AG09309 (cell line): ENCODE data around the gene ANXA3.
A peak's percentile ranks its signal among the peaks of the same experiment; 100 is the strongest.

Source experiments
- DNase-seq: peaks from one replicate; pipeline ENCODE4 v3.0.0-alpha.2; 2010; ENCODE audit warnings: low read depth
- H3K4me3 ChIP-seq: 2 replicates; pipeline ENCODE4 v1.5.1; 2011; ENCODE audit warnings: mild to moderate bottlenecking, low read depth, low read length, moderate library complexity; ENCODE audit not compliant: control insufficient read depth
- CTCF ChIP-seq: IDR thresholded peaks from 2 replicates; pipeline ENCODE4 v1.5.1; 2011; ENCODE audit warnings: mild to moderate bottlenecking, low read depth, low read length, inconsistent platforms; ENCODE audit not compliant: insufficient read depth, control insufficient read depth; ENCODE audit errors: missing control alignments

ANXA3 gene

GRCh38 chr4:78517050-78517652 lies 34.4 kb upstream of the ANXA3 start:
- TF ChIP-seq CTCF = peak; percentile 61
- DNase-seq = no peak
- H3K4me3 ChIP-seq = no peak overlapping the region

GRCh38 chr4:78518561-78518960 lies 33.0 kb upstream of the ANXA3 start:
- TF ChIP-seq CTCF = no peak
- no peak for DNase-seq
- H3K4me3 ChIP-seq = no peak overlapping the region

GRCh38 chr4:78519962-78520361 lies 31.6 kb upstream of the ANXA3 start:
- H3K4me3 ChIP-seq = no peak overlapping the region
- no peak for DNase-seq
- TF ChIP-seq CTCF = no peak

- no peak for DNase-seq
- H3K4me3 ChIP-seq = no peak overlapping the region
- TF ChIP-seq CTCF = no peak
Measured at GRCh38 chr4:78520808-78521226, 30.8 kb upstream of the ANXA3 start.

- DNase-seq = no peak
- no peak overlapping the region for H3K4me3 ChIP-seq
- TF ChIP-seq CTCF = no peak
Measured at GRCh38 chr4:78524009-78524408, 27.6 kb upstream of the ANXA3 start.

- TF ChIP-seq CTCF = no peak
- no peak overlapping the region for H3K4me3 ChIP-seq
- DNase-seq = no peak
Measured at GRCh38 chr4:78525559-78525958, 26.0 kb upstream of the ANXA3 start.

- H3K4me3 ChIP-seq = no peak overlapping the region
- no peak for TF ChIP-seq CTCF
- no peak for DNase-seq
Measured at GRCh38 chr4:78527103-78527502, 24.5 kb upstream of the ANXA3 start.
